Panc1 (cell line): Measurements from ENCODE around the gene SLC16A6. TPM values are rescaled to one million over a fixed set of nuclear protein-coding genes. Genes with fewer than 3 reads are reported as not detected.
A peak's percentile ranks its signal among the peaks of the same experiment; 100 is the strongest.

Source experiments
- ATAC-seq: fragments of 200-7000 bp; cut with Tn5 transposase; 2 replicates; pipeline ENCODE4 v1.9.1; 2020; ENCODE audit warnings: mild to moderate bottlenecking, moderate library complexity
- BruUV-seq: library from RNA; stranded (reverse); fragments of 400-500 nt; replicated peaks from 2 replicates; lab custom pipeline; 2021; lab: Mats Ljungman, UMichigan
- CTCF ChIA-PET: fragments of 300-600 bp; sonication (Branson Sonifier 250); formaldehyde crosslinking; loops from one replicate; lab custom pipeline; 2022; ENCODE audit warnings: antibody characterized with exemption; lab: Charles Lee
- POLR2A ChIA-PET: fragments of 300-600 bp; sonication (Branson Sonifier 250); formaldehyde crosslinking; loops from one replicate; lab custom pipeline; 2022; ENCODE audit warnings: antibody characterized with exemption; lab: Charles Lee
- DNase-seq: peaks from one replicate; pipeline ENCODE4 v3.0.0-alpha.2; 2010; ENCODE audit warnings: low read depth, low spot score
- H3K27ac ChIP-seq: 2 replicates; pipeline ENCODE4 v1.5.1; 2011; ENCODE audit warnings: mild to moderate bottlenecking, low read length, inconsistent platforms
- H3K27me3 ChIP-seq: fragments of 200-500 bp; sonication (Bioruptor generic); 2 replicates; pipeline ENCODE4 v1.6.0; 2014; ENCODE audit warnings: low read length, inconsistent platforms; ENCODE audit not compliant: control insufficient read depth, insufficient read depth
- H3K36me3 ChIP-seq: fragments of 200-500 bp; sonication (Bioruptor generic); 2 replicates; pipeline ENCODE4 v1.5.1; 2014; ENCODE audit warnings: inconsistent platforms, mild to moderate bottlenecking, low read length, moderate library complexity; ENCODE audit not compliant: control insufficient read depth, insufficient read depth
- H3K4me1 ChIP-seq: 2 replicates; pipeline ENCODE4 v1.5.1; 2011; ENCODE audit warnings: inconsistent platforms, mild to moderate bottlenecking, low read length, moderate library complexity; ENCODE audit not compliant: control insufficient read depth, insufficient read depth
- H3K4me3 ChIP-seq, 2 experiments: 2 replicates each; pipeline ENCODE4 v1.5.1; 2011 to 2012; ENCODE audit warnings: low read depth in 2 of 2, low read length in 2 of 2, mild to moderate bottlenecking in 2 of 2, inconsistent platforms in 1 of 2, moderate library complexity in 1 of 2
- H3K9me3 ChIP-seq: fragments of 200-500 bp; sonication (Bioruptor generic); 2 replicates; pipeline ENCODE4 v1.5.1; 2014; ENCODE audit warnings: low read depth, mild to moderate bottlenecking, inconsistent platforms, low read length, moderate library complexity; ENCODE audit not compliant: control insufficient read depth, insufficient read depth
- CTCF ChIP-seq: fragments of 450-650 bp; IDR thresholded peaks from 2 replicates; pipeline ENCODE4 v1.5.1; 2017; ENCODE audit warnings: mild to moderate bottlenecking
- POLR2AphosphoS5 ChIP-seq: IDR thresholded peaks from 2 replicates; pipeline ENCODE4 v1.6.1; 2012; ENCODE audit warnings: mild to moderate bottlenecking, low read depth, low read length, moderate library complexity
- REST ChIP-seq, 2 experiments: IDR thresholded peaks; 2 replicates each; pipeline ENCODE4 v1.6.1; 2011 to 2012; ENCODE audit warnings: low read depth in 2 of 2, control low read depth in 1 of 2, low read length in 1 of 2, mild to moderate bottlenecking in 1 of 2, moderate library complexity in 1 of 2; ENCODE audit not compliant: insufficient read depth in 1 of 2
- SIN3A ChIP-seq: IDR thresholded peaks from 2 replicates; pipeline ENCODE4 v1.6.1; 2012; ENCODE audit warnings: low read depth, mild to moderate bottlenecking, low read length, moderate library complexity, borderline replicate concordance; ENCODE audit not compliant: insufficient read depth
- TCF7L2 ChIP-seq: IDR thresholded peaks from 2 replicates; pipeline ENCODE4 v1.6.1; 2011; ENCODE audit warnings: mild to moderate bottlenecking, low read depth, low read length, inconsistent platforms
- in situ Hi-C: cut with HindIII; loops from 2 replicates; pipeline ENCODE4 v1.10.0; 2016; ENCODE audit warnings: low sequenced_read_pairs, low pct_unique_long_range_greater_than_20kb
- intact Hi-C: fragments of 100-400 bp; cut with micrococcal nuclease; formaldehyde crosslinking; loops from one replicate; pipeline ENCODE4 v1.10.0; 2022; ENCODE audit not compliant: unreplicated experiment
- total RNA-seq: library from RNA; stranded (reverse); gene quantifications from one replicate; pipeline ENCODE4 v1.2.1, GENCODE V29; 2021; ENCODE audit not compliant: unreplicated experiment

SLC16A6 gene
- total RNA-seq, 1 experiment from 2014 or later = 0.26 TPM

- ChIA-PET CTCF (no interaction called here), POLR2A (no interaction called here)
- H3K4me3 ChIP-seq = peak overlapping the region in 1 of 2 experiments; percentile 52; a peak in 2 of 4 replicates
- DNase-seq (no peak), ATAC-seq (no peak)
- TF ChIP-seq TCF7L2 (no peak), REST (IDR thresholded peaks at IDR 0.05; ENCODE audit: insufficient read depth in 1 of 2, low read depth in 2 of 2, low read length in 1 of 2) (no peak), POLR2AphosphoS5 (no peak), SIN3A (no peak), CTCF (no peak)
- intact Hi-C loops = no loop called here
- 0 out of 2 replicates have a peak, but pooled peaks cover 2% of the 10 kb centered on the region for H3K4me1 ChIP-seq
- no peaks in the 10 kb centered on the region for H3K9me3 ChIP-seq
- in situ Hi-C loops = no loop called here
- H3K27me3 ChIP-seq = peaks cover 4% of the 10 kb centered on the region
- no peak overlapping the region for H3K27ac ChIP-seq
- no peaks in the 10 kb centered on the region for H3K36me3 ChIP-seq
- no TSS peak for BruUV-seq
Observed at GRCh38 chr17:68292689-68293040, 1.7 kb upstream of the SLC16A6 start.

GRCh38 chr17:68291836-68292688, 1.1 kb upstream of the SLC16A6 start:
- H3K9me3 ChIP-seq = no peaks in the 10 kb centered on the region
- no peak overlapping the region for H3K27ac ChIP-seq

More at GRCh38 chr17:68291836-68292688, 1.1 kb upstream of the SLC16A6 start:
- ATAC-seq (peak; percentile 75), DNase-seq (no peak)
- TF ChIP-seq POLR2AphosphoS5 (no peak), CTCF (no peak; the same call in 1 of the 2 replicates), REST (IDR thresholded peaks at IDR 0.05; ENCODE audit: insufficient read depth in 1 of 2, low read depth in 2 of 2, low read length in 1 of 2) (no peak), SIN3A (no peak), TCF7L2 (no peak)
- BruUV-seq = no TSS peak
- Histone ChIP-seq H3K36me3 (no peaks in the 10 kb centered on the region), H3K4me3 (peak overlapping the region; percentile 51 to 52), H3K27me3 (peaks cover 4% of the 10 kb centered on the region), H3K4me1 (0 out of 2 replicates have a peak, but pooled peaks cover 2% of the 10 kb centered on the region)
- CTCF ChIA-PET = no interaction called here
- POLR2A ChIA-PET = no interaction called here
- intact Hi-C loops = no loop called here
- in situ Hi-C loops = no loop called here
